ENCODE data around the gene IYD. TPM values are rescaled to one million over a fixed set of nuclear protein-coding genes. Genes with fewer than 3 reads are reported as not detected.

The IYD gene
- polyA plus RNA-seq, 1 of the 3 experiments (the other 2 are of a cell fraction): not detected

DNA sequence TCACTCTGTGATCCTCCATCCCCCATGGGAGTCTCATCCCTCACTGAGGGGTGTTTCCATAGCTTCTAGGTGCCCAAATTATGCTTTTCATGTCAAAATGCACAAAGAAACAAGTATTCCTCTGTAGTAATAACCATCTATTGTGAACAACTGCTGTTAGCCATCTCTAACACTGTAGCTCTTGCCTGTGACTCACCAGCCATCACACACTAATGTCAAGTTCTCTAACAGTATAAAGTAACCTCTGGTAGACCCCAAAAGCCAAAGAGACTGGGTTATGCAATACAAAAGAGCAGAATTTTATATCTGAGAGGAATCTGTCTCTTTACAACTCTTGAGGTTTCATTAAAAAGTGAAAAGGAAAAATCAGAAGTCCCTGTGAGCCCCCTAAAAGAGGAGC is 25.4 kb upstream of the IYD start:
- no peaks in the 10 kb centered on the region for H3K79me2 ChIP-seq (ENCODE audit: insufficient read depth)
- no peaks in the 10 kb centered on the region for H3K4me1 ChIP-seq (ENCODE audit: control insufficient read depth in 1 of 2, insufficient read depth in 2 of 2, low read depth in 1 of 2, low read length in 1 of 2)
- H3K27ac ChIP-seq (ENCODE audit: low read depth in 2 of 2, low read length in 1 of 2): no peak overlapping the region
- H3K4me2 ChIP-seq: no peak overlapping the region
- CTCF ChIA-PET: no interaction called here
- H3K36me3 ChIP-seq (replicated peaks in 1 of 2; ENCODE audit: control insufficient read depth in 1 of 2, insufficient read depth in 2 of 2, low read length in 1 of 2): no peaks in the 10 kb centered on the region
- no peak overlapping the region for H3K9ac ChIP-seq
- peaks cover 4% of the 10 kb centered on the region; the same call in 1 of the 2 replicates for H3K27me3 ChIP-seq (ENCODE audit: insufficient read depth)
- H3F3A ChIP-seq (replicated peaks; ENCODE audit: insufficient read depth): no peaks in the 10 kb centered on the region
- H3K4me3 ChIP-seq (ENCODE audit: low read depth in 2 of 2, low read length in 1 of 2): no peak overlapping the region
- no peak for DNase-seq
- POLR2A ChIA-PET: no interaction called here
- no peak for TF ChIP-seq SIN3A (IDR thresholded peaks at IDR 0.05; ENCODE audit: borderline replicate concordance, low read depth, low read length)
- no peak for TF ChIP-seq FOXJ3 (CRISPR knock-in tag; IDR thresholded peaks at IDR 0.05)
- TF ChIP-seq EP300 (IDR thresholded peaks at IDR 0.05; ENCODE audit: borderline replicate concordance in 1 of 2, low read depth in 1 of 2, low read length in 1 of 2): no peak
- TF ChIP-seq GABPA (IDR thresholded peaks at IDR 0.05; ENCODE audit: low read depth): no peak
- no peak for TF ChIP-seq MEF2A (IDR thresholded peaks at IDR 0.05; ENCODE audit: borderline replicate concordance, low read depth)
- no peak for TF ChIP-seq EZH2phosphoT487 (IDR thresholded peaks at IDR 0.05; ENCODE audit: borderline replicate concordance, low read depth)
- TF ChIP-seq NRF1 (IDR thresholded peaks at IDR 0.05; ENCODE audit: low read depth, low read length): no peak
- no peak for TF ChIP-seq RAD21 (IDR thresholded peaks at IDR 0.05; ENCODE audit: low read length)
- TF ChIP-seq TAF1 (IDR thresholded peaks at IDR 0.05; ENCODE audit: borderline replicate concordance, low read depth, low read length): no peak
- H3K9me3 ChIP-seq: no peaks in the 10 kb centered on the region
- H3K9me2 ChIP-seq: no peaks in the 10 kb centered on the region
- no peaks in the 10 kb centered on the region for H4K20me1 ChIP-seq (ENCODE audit: insufficient read depth)
- H2AFZ ChIP-seq (ENCODE audit: low read depth): no peak overlapping the region

DNA sequence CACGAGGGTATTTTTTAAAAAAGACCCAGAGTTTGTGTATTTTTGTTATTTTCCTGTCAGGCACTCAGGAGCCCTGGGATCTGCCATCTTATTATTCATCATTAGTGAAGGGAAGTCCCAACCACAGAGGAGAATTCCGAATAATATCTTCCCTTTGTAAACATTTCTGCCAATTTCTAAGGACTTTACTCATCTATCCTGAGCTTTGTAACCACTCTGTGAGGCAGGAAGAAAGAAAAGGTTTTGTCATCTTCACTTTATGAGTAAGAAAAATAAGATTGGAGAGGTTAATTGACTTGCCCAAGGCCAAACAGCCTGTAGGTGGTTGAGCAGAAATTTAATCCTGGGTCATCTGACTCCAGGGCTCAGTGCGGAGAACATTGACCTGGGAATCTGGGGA is 23.0 kb upstream of the IYD start:
- Histone ChIP-seq H4K20me1 (ENCODE audit: insufficient read depth) (no peaks in the 10 kb centered on the region), H3F3A (replicated peaks; ENCODE audit: insufficient read depth) (no peaks in the 10 kb centered on the region), H3K79me2 (ENCODE audit: insufficient read depth) (no peaks in the 10 kb centered on the region), H3K27ac (ENCODE audit: low read depth in 2 of 2, low read length in 1 of 2) (no peak overlapping the region), H3K27me3 (ENCODE audit: insufficient read depth) (peaks cover 4% of the 10 kb centered on the region; the same call in 1 of the 2 replicates), H2AFZ (ENCODE audit: low read depth) (no peak overlapping the region), H3K9me3 (no peaks in the 10 kb centered on the region), H3K9me2 (no peaks in the 10 kb centered on the region), H3K4me3 (ENCODE audit: low read depth in 2 of 2, low read length in 1 of 2) (no peak overlapping the region), H3K9ac (no peak overlapping the region), H3K36me3 (replicated peaks in 1 of 2; ENCODE audit: control insufficient read depth in 1 of 2, insufficient read depth in 2 of 2, low read length in 1 of 2) (no peaks in the 10 kb centered on the region), H3K4me2 (no peak overlapping the region), H3K4me1 (ENCODE audit: control insufficient read depth in 1 of 2, insufficient read depth in 2 of 2, low read depth in 1 of 2, low read length in 1 of 2) (no peaks in the 10 kb centered on the region)
- 7% methylated on average over 3 of the region's 3 CpGs for WGBS (ENCODE audit: low lambda C conversion rate)
- TF ChIP-seq EP300 (IDR thresholded peaks at IDR 0.05; ENCODE audit: borderline replicate concordance in 1 of 2, low read depth in 1 of 2, low read length in 1 of 2) (no peak), NRF1 (IDR thresholded peaks at IDR 0.05; ENCODE audit: low read depth, low read length) (no peak), TEAD4 (IDR thresholded peaks at IDR 0.05; ENCODE audit: borderline replicate concordance, insufficient read depth) (no peak), SIN3A (IDR thresholded peaks at IDR 0.05; ENCODE audit: borderline replicate concordance, low read depth, low read length) (no peak), RXRA (IDR thresholded peaks at IDR 0.05; ENCODE audit: borderline replicate concordance, low read depth) (no peak)
- TF ChIP-seq, protein P1, sequence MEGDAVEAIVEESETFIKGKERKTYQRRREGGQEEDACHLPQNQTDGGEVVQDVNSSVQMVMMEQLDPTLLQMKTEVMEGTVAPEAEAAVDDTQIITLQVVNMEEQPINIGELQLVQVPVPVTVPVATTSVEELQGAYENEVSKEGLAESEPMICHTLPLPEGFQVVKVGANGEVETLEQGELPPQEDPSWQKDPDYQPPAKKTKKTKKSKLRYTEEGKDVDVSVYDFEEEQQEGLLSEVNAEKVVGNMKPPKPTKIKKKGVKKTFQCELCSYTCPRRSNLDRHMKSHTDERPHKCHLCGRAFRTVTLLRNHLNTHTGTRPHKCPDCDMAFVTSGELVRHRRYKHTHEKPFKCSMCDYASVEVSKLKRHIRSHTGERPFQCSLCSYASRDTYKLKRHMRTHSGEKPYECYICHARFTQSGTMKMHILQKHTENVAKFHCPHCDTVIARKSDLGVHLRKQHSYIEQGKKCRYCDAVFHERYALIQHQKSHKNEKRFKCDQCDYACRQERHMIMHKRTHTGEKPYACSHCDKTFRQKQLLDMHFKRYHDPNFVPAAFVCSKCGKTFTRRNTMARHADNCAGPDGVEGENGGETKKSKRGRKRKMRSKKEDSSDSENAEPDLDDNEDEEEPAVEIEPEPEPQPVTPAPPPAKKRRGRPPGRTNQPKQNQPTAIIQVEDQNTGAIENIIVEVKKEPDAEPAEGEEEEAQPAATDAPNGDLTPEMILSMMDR (IDR thresholded peaks at IDR 0.05): no peak
- TF ChIP-seq, protein P2, sequence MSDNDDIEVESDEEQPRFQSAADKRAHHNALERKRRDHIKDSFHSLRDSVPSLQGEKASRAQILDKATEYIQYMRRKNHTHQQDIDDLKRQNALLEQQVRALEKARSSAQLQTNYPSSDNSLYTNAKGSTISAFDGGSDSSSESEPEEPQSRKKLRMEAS (IDR thresholded peaks at IDR 0.05; ENCODE audit: low read depth): no peak
- POLR2A ChIA-PET: no interaction called here
- CTCF ChIA-PET: interaction anchor here (1.4 kb wide), 1 partner anchor 9 kb away, joined by 3 read pairs; no protein-coding TSS in a partner anchor
- DNase-seq: no peak
